ENCODE results near the gene MRPL20.

Gene MRPL20

DNA sequence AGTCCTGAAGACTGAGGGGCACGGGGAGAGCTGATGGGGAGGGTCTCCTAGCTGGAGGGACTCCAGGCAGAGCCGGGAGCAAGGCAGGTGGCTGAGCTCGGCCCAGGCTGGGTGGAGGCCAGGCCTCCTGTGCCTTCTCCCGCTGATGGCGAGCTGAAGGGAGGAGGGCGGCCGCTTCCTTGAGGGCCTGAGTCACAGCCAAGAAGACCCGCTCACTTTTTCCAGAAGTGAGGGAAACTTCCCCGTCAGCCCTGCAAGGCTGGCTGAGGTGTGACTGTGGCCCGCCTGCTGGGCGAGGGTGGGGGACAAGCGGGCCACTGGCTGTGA, 26.7 kb upstream of the MRPL20 start (continued):
- no peak for TF ChIP-seq TCF4 (CRISPR knock-in tag; IDR thresholded peaks at IDR 0.05; ENCODE audit: borderline replicate concordance)

GRCh38 chr1:1432951-1433803, 26.1 kb upstream of the MRPL20 start:
- TF ChIP-seq ISL1 (CRISPR knock-in tag; IDR thresholded peaks at IDR 0.05) (no peak), TOX (CRISPR knock-in tag; IDR thresholded peaks at IDR 0.05; ENCODE audit: borderline replicate concordance) (no peak), TSHZ2 (CRISPR knock-in tag; IDR thresholded peaks at IDR 0.05) (no peak)
- TF ChIP-seq, protein P1, sequence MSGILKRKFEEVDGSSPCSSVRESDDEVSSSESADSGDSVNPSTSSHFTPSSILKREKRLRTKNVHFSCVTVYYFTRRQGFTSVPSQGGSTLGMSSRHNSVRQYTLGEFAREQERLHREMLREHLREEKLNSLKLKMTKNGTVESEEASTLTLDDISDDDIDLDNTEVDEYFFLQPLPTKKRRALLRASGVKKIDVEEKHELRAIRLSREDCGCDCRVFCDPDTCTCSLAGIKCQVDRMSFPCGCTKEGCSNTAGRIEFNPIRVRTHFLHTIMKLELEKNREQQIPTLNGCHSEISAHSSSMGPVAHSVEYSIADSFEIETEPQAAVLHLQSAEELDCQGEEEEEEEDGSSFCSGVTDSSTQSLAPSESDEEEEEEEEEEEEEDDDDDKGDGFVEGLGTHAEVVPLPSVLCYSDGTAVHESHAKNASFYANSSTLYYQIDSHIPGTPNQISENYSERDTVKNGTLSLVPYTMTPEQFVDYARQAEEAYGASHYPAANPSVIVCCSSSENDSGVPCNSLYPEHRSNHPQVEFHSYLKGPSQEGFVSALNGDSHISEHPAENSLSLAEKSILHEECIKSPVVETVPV (CRISPR knock-in tag; IDR thresholded peaks at IDR 0.05): no peak

DNA sequence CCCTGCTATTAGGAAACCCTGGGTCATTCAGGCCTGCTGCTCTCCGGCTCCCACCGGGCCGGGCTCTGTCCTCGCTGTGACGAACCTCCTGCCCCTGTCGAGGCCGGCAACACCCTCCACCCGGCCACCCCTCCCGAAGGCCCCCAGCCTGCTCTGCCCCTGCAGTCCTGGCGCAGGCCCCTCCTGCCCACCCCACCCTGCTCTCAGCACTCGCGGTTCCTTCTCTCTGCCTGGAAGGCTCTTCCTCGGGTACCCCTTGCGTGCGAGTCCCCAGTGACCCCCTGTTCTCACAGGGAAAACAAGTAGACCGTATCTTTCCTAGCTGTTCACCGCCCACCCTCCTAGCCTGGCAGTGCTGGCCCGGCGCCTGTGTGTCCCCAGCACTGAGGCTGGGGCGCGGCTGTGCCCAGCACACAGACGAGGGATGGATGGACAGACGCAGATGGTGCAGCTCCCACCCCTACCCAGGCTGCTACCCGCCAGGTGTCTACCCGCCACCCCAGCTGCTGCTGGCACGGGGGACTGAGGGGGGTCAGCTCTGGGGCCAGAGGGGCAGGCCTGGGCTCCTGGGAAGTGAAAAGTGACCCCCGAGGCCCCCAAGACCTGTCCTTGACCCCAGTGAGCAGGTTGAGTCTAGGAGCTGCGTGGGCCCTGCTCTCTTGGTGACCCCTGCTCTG, 25.3 kb upstream of the MRPL20 start:
- no peak for TF ChIP-seq PPARA (CRISPR knock-in tag; IDR thresholded peaks at IDR 0.05; ENCODE audit: borderline replicate concordance)
- no peak for TF ChIP-seq CREB5 (CRISPR knock-in tag; IDR thresholded peaks at IDR 0.05; ENCODE audit: low read depth)
- TF ChIP-seq, protein P2, sequence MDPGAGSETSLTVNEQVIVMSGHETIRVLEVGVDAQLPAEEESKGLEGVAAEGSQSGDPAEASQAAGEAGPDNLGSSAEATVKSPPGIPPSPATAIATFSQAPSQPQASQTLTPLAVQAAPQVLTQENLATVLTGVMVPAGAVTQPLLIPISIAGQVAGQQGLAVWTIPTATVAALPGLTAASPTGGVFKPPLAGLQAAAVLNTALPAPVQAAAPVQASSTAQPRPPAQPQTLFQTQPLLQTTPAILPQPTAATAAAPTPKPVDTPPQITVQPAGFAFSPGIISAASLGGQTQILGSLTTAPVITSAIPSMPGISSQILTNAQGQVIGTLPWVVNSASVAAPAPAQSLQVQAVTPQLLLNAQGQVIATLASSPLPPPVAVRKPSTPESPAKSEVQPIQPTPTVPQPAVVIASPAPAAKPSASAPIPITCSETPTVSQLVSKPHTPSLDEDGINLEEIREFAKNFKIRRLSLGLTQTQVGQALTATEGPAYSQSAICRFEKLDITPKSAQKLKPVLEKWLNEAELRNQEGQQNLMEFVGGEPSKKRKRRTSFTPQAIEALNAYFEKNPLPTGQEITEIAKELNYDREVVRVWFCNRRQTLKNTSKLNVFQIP (CRISPR knock-in tag; IDR thresholded peaks at IDR 0.05; ENCODE audit: borderline replicate concordance, low read depth): no peak
- no peak for TF ChIP-seq ESRRG (CRISPR knock-in tag; IDR thresholded peaks at IDR 0.05)
- no peak for TF ChIP-seq ZNF565 (CRISPR knock-in tag; conservative IDR thresholded peaks at IDR 0.05; ENCODE audit: low read depth)
- no peak for TF ChIP-seq ISL1 (CRISPR knock-in tag; IDR thresholded peaks at IDR 0.05)
- no peak for TF ChIP-seq PATZ1 (CRISPR knock-in tag; IDR thresholded peaks at IDR 0.05; ENCODE audit: borderline replicate concordance)
- TF ChIP-seq TCF4 (CRISPR knock-in tag; IDR thresholded peaks at IDR 0.05; ENCODE audit: borderline replicate concordance): no peak
- TF ChIP-seq ZNF70 (CRISPR knock-in tag; IDR thresholded peaks at IDR 0.05): no peak
- no peak for TF ChIP-seq SNAI2 (CRISPR knock-in tag; IDR thresholded peaks at IDR 0.05)
- TF ChIP-seq ZC3H10 (CRISPR knock-in tag; IDR thresholded peaks at IDR 0.05): no peak
- TF ChIP-seq TSHZ2 (CRISPR knock-in tag; IDR thresholded peaks at IDR 0.05): no peak
- no peak for TF ChIP-seq RARB (CRISPR knock-in tag; IDR thresholded peaks at IDR 0.05)
- TF ChIP-seq ARNTL (CRISPR knock-in tag; IDR thresholded peaks at IDR 0.05; ENCODE audit: borderline replicate concordance, low read depth): no peak
- ATAC-seq: no peak

More at GRCh38 chr1:1432951-1433803, 26.1 kb upstream of the MRPL20 start:
- no peak for ATAC-seq

Data from SK-N-SH treated with all-trans-retinoic acid at 6 μM for 48 hours (cell line).